Transverse colon (tissue), 4 donors: Measurements from ENCODE around the gene KSR1. TPM values are rescaled to one million over a fixed set of nuclear protein-coding genes. Genes with fewer than 3 reads are reported as not detected.
"Not testable (repeated sequence)": the region's sequence is repeated elsewhere in the genome, so short reads cannot be mapped to it uniquely, and the experiment has no call there.

Experiments
- DNase-seq: peaks from one replicate; pipeline ENCODE4 v3.0.0-alpha.2; 2019
- H3K27ac ChIP-seq, 4 donors: fragments of 200-600 bp; sonication (generic); 2 replicates each; pipeline ENCODE4 v1.5.1; 2016 to 2018; ENCODE audit warnings: inconsistent platforms in 4 of 4
- H3K27me3 ChIP-seq: fragments of 200-600 bp; sonication (generic); 2 replicates; pipeline ENCODE4 v1.5.1; 2017; ENCODE audit warnings: inconsistent platforms
- H3K36me3 ChIP-seq, 4 donors: fragments of 200-600 bp; sonication (generic); 2 replicates each; pipeline ENCODE4 v1.5.1; 2017 to 2019; ENCODE audit warnings: inconsistent platforms in 4 of 4
- H3K4me1 ChIP-seq, 4 donors: fragments of 200-600 bp; sonication (generic); 2 replicates each; pipeline ENCODE4 v1.5.1; 2017 to 2020; ENCODE audit warnings: inconsistent platforms in 4 of 4
- H3K4me3 ChIP-seq, 4 donors: fragments of 200-600 bp; sonication (generic); 1 replicate in 1 of 4; 2 replicates in 3 of 4; pipeline versions ENCODE4 v1.5.1 to v1.6.1; 2017 to 2019; ENCODE audit warnings: inconsistent platforms in 4 of 4
- H3K9me3 ChIP-seq, 2 donors: fragments of 200-600 bp; sonication (generic); 2 replicates each; pipeline ENCODE4 v1.5.1; 2017 to 2019; ENCODE audit warnings: inconsistent platforms in 2 of 2
- EP300 ChIP-seq: sonication (generic); formaldehyde crosslinking; IDR thresholded peaks from one replicate; pipeline ENCODE4 v1.6.1; 2017; ENCODE audit warnings: antibody characterized with exemption, low read depth
- POLR2A ChIP-seq: fragments of 450-650 bp; IDR thresholded peaks from one replicate; pipeline ENCODE4 v1.6.1; 2016; ENCODE audit warnings: antibody characterized with exemption, mild to moderate bottlenecking, moderate library complexity
- POLR2AphosphoS5 ChIP-seq, 3 donors: sonication (generic); formaldehyde crosslinking; IDR thresholded peaks; one replicate each; pipeline ENCODE4 v1.6.1; 2016; ENCODE audit warnings: antibody characterized with exemption in 3 of 3
- WGBS, 2 donors: methylation state at CpG; one replicate each; pipeline ENCODE4 v1.1.5; 2018; ENCODE audit warnings: low coverage in 1 of 2; 5-methylcytosine and 5-hydroxymethylcytosine counted together
- in situ Hi-C, 4 donors: fragments of 200-750 bp; cut with MboI; loops; one replicate each; pipeline versions ENCODE4 v1.15.0 to v1.15.1; 2017; ENCODE audit warnings: low sequenced_read_pairs in 3 of 4, low pct_ligation_motif_present in 1 of 4, low pct_unique_long_range_greater_than_20kb in 1 of 4
- intact Hi-C: fragments of 100-400 bp; cut with DNase I; formaldehyde crosslinking; loops from one replicate; pipeline ENCODE4 v1.15.1; 2023; ENCODE audit warnings: low total_unique reads
- total RNA-seq, 4 donors: library from RNA; depleted of rRNA; stranded (reverse); fragments of >200 nt; gene quantifications; one replicate each; pipeline ENCODE4 v1.1.0, GENCODE V29; 2016
- TF ChIP-seq, protein P1 (sequence below), 5 experiments: fragments of 200-600 bp in 3 of 5; fragments of 450-650 bp in 2 of 5; sonication (generic) in 3 of 5; IDR thresholded peaks; 1 replicate in 2 of 5; 2 replicates in 3 of 5; pipeline ENCODE4 v1.5.1; 2016 to 2017; ENCODE audit warnings: antibody characterized with exemption in 5 of 5, inconsistent platforms in 3 of 5, mild to moderate bottlenecking in 2 of 5, moderate library complexity in 1 of 5

Gene KSR1
- total RNA-seq, 4 donors from 2014 or later: 8.2 to 55.7 (median 30.9) TPM

DNA sequence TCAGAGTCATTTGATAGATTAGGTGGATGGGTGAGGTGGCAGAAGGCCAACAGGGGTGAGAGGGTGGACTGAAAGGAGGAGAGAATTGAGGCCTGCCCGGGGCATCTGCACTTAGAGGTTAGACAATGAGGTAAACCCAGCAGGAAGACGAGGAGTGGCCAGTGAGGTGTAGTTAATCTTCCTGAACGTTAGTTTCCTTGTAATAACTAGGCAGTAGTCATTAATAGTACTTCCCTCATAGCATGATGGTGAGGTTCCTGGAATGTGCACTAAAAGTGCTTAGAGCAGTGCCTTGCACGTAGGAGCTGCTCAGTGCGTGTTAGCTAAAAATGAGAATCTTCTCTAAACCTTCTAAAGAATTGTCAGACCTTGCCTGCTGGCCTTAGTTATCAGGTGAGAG is 13.5 kb upstream of the KSR1 start:
- intact Hi-C loops (no loop called here), in situ Hi-C loops (loop anchor here in 1 of 4 donors (10.0 kb wide), 1 partner anchor 152 kb away; no protein-coding TSS in a partner anchor)
- H3K9me3 ChIP-seq: no peaks in the 10 kb centered on the region
- no peak overlapping the region for H3K27ac ChIP-seq
- H3K4me1 ChIP-seq: no peaks in the 10 kb centered on the region
- no peaks in the 10 kb centered on the region for H3K36me3 ChIP-seq
- H3K4me3 ChIP-seq: no peak overlapping the region
- DNase-seq: no peak
- WGBS, 2 donors: 32 to 55% methylated on average over 5 of the region's 5 CpGs
- TF ChIP-seq POLR2A (no peak), POLR2AphosphoS5 (IDR thresholded peaks at IDR 0.05) (no peak), EP300 (no peak)
- TF ChIP-seq, protein P1, sequence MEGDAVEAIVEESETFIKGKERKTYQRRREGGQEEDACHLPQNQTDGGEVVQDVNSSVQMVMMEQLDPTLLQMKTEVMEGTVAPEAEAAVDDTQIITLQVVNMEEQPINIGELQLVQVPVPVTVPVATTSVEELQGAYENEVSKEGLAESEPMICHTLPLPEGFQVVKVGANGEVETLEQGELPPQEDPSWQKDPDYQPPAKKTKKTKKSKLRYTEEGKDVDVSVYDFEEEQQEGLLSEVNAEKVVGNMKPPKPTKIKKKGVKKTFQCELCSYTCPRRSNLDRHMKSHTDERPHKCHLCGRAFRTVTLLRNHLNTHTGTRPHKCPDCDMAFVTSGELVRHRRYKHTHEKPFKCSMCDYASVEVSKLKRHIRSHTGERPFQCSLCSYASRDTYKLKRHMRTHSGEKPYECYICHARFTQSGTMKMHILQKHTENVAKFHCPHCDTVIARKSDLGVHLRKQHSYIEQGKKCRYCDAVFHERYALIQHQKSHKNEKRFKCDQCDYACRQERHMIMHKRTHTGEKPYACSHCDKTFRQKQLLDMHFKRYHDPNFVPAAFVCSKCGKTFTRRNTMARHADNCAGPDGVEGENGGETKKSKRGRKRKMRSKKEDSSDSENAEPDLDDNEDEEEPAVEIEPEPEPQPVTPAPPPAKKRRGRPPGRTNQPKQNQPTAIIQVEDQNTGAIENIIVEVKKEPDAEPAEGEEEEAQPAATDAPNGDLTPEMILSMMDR (IDR thresholded peaks at IDR 0.05): no peak
- H3K27me3 ChIP-seq: no peaks in the 10 kb centered on the region

DNA sequence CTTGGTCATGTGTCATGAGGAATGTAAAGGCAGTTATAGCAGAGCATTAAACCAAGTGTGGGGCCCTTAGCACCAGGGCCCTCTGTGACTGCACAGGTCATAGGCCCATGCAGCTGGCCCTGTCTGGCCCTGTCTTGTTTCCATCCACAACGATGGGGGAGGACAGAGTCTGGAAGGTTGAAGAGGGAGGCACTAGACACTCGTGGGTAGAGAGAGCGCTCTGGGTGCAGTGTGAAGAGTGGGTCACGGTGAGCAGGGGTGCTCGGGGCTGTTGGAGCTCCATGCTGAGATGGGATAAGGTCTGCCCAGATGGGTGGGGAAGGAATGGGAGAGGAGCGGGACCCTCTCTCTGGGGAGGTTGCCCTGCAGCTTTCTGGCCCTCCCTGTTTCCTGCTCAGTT is 12.8 kb upstream of the KSR1 start:
- Histone ChIP-seq H3K9me3 (no peaks in the 10 kb centered on the region), H3K27ac (no peak overlapping the region), H3K4me3 (no peak overlapping the region), H3K4me1 (no peaks in the 10 kb centered on the region), H3K27me3 (no peaks in the 10 kb centered on the region), H3K36me3 (no peaks in the 10 kb centered on the region)
- no peak for DNase-seq
- TF ChIP-seq POLR2A: no peak
- no peak for TF ChIP-seq POLR2AphosphoS5 (IDR thresholded peaks at IDR 0.05)
- intact Hi-C loops (no loop called here), in situ Hi-C loops (loop anchor here in 1 of 4 donors (10.0 kb wide), 1 partner anchor 151 kb away; no protein-coding TSS in a partner anchor)
- 87 to 97% methylated on average over 5 to 6 of the region's 6 CpGs for WGBS, 2 donors

DNA sequence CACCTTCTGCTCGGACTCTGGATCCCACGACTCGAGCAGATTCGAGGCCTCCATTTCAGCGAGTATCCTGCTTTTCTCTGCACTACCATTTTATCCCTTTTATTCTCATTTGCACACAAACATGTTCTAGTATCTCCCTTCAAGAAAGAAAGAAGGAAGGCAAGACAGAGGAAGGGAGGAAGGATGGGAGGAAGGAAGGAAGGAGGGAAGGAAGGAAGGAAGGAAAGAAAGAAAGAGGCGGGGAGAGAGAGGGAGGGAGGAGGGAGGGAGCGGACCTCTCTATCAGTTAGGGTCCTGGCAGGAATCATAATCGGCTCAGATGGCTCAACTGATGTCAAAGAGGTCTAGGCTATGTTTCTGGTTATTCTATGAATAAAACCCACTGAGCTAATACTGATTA is 10.3 kb upstream of the KSR1 start:
- Histone ChIP-seq H3K27ac (no peak overlapping the region), H3K27me3 (no peaks in the 10 kb centered on the region), H3K36me3 (no peaks in the 10 kb centered on the region), H3K4me3 (no peak overlapping the region), H3K9me3 (no peaks in the 10 kb centered on the region), H3K4me1 (no peaks in the 10 kb centered on the region)
- TF ChIP-seq, protein P1 (IDR thresholded peaks at IDR 0.05): no peak
- TF ChIP-seq EP300 (no peak), POLR2A (no peak), POLR2AphosphoS5 (IDR thresholded peaks at IDR 0.05) (no peak)
- in situ Hi-C loops (loop anchor here in 1 of 4 donors (10.0 kb wide), 1 partner anchor 149 kb away; no protein-coding TSS in a partner anchor), intact Hi-C loops (no loop called here)
- WGBS, 2 donors: 87 to 93% methylated on average over 5 to 8 of the region's 8 CpGs
- DNase-seq: no peak

DNA sequence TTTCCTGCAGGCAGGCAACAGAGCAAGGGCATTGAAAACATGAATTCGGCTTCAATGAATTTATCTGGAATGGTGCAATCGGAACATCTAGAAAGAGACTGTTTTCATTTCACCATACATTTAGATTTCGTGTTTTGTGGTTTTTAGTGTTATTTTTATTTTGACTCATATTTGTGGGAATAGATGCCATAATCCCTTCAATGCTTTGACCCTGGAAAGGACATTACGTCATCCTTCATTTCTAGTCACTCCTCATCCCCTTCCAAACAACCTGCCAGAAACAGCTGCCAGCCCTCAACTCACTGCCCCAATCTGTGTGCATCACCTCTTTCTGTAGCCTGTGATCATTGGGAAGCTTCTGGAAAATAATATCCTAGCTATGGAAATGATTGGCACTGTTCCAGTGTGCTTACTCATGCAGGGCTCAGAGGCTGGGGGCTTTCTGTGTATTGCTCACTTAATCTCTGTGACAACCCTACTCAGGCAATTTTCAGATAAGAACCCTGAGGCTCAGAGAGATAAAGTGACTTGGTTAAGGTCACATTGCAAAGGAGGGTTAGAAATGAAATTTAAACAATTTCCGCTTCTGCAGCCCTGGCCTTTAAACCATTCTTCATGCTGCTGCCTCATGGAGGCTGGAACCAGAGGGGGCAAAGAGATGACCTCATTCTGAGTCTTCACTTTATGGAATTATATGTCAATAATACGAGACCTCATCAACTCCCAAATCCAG is 9.5 kb upstream of the KSR1 start:
- Histone ChIP-seq H3K4me3 (no peak overlapping the region), H3K36me3 (no peaks in the 10 kb centered on the region), H3K27ac (no peak overlapping the region), H3K4me1 (no peaks in the 10 kb centered on the region), H3K9me3 (no peaks in the 10 kb centered on the region), H3K27me3 (no peaks in the 10 kb centered on the region)
- in situ Hi-C loops: loop anchor here in 1 of 4 donors (10.0 kb wide), 1 partner anchor 148 kb away; no protein-coding TSS in a partner anchor
- intact Hi-C loops: no loop called here
- no peak for TF ChIP-seq POLR2AphosphoS5 (IDR thresholded peaks at IDR 0.05)
- TF ChIP-seq POLR2A: no peak
- TF ChIP-seq, protein P1 (IDR thresholded peaks at IDR 0.05): no peak
- no peak for DNase-seq
- WGBS, 2 donors: 75 to 85% methylated on average over 5 to 6 of the region's 6 CpGs

DNA sequence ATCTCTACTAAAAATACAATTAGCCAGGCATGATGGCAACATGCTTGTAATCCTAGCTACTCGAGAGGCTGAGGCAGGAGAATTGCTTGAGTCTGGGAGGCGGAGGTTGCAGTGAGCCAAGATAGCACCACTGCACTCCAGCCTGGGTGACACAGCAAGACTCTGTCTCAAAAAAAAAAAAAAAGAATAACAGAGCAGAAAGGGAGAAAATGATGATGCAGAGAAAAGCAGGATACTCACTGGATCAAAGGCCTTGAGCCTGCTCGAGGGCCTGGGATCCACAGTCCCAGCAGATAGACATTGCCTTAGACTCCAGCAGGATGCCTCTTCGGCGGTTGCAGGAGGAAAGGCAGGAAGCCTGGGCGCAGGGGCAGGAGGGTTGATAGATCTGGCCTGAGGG is 7.7 kb upstream of the KSR1 start:
- intact Hi-C loops: not testable (repeated sequence)

More for the DNA sequence above, 7.7 kb upstream of the KSR1 start:
- H3K9me3 ChIP-seq, H3K4me3 ChIP-seq, H3K27ac ChIP-seq, H3K36me3 ChIP-seq, H3K4me1 ChIP-seq, H3K27me3 ChIP-seq, DNase-seq: not testable (repeated sequence)
- in situ Hi-C loops: loop anchor here in 1 of 4 donors (10.0 kb wide), 1 partner anchor 146 kb away; no protein-coding TSS in a partner anchor
- 89 to 94% methylated on average over 3 to 6 of the region's 6 CpGs for WGBS, 2 donors
